ENCODE measurements around the gene MRPS33.
"Not testable (repeated sequence)": the region's sequence is repeated elsewhere in the genome, so short reads cannot be mapped to it uniquely, and the experiment has no call there.

MRPS33 gene

DNA sequence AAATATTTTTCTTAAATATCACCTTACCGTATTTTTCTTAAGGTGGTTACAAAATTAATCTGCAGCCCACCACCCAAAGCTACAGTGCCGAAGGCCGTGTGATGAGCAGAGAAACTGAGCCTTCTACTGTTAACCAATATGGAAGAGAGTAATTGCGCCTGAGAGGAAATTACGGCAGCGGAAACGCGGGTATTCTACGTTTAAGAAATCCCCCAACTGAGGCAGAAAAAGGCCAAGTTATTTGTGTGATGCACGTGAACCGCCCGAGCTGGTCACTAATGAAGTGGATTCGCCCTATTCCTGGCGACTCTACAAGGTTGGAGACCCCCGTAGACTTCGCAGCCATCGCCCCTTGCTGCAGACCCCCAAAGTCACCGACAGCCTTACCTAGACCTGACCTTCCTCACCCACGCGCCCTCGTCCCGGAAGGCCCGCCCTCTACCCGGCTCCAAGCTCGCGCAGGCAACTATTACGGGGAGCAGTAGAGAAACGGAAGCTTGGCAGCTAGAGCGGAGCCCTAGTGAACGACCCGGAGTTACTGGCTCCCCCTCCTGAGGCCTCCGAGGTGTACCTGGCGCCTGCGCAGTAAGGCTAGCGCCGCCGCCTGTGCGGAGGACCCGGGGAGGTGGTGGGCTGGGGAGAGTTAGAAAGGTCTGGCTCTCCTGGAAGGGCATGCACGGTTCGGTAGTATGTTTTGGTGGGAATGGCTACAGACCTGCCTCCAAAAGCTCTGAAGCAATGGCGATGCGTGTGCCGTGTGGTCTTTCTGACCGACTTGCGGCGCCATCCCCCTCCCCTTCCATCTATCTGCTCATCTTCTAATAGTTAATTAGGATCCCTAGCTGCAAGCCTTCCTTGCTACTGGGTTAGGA, at the start of gene MRPS33:
Gene MRPS33 (minus strand): TSS at position 429 of the 872 bp plus-strand sequence. CDS start 4,319 bp downstream, outside the sequence.
- peak; percentile 95 for DNase-seq

DNA sequence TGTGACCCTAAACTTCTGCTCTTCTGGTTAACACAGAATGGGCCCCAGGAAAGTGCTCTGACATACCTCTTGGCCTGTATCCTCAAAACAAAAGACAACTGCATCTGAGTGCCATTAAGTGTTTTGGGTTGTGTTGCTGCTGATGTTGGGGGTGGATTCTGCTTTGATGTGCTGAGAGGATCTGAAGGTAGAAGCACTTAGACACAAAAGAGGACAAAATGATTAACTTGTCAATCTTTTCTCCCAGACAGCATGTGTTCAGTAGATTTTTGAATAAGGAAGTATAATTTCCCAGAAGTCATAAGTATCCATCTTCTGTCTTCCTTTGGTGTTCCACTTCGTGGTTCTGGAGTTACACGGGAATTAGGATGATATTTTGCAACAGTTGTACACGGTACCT, 43.0 kb upstream of the MRPS33 start:
- DNase-seq, result no peak

DNA sequence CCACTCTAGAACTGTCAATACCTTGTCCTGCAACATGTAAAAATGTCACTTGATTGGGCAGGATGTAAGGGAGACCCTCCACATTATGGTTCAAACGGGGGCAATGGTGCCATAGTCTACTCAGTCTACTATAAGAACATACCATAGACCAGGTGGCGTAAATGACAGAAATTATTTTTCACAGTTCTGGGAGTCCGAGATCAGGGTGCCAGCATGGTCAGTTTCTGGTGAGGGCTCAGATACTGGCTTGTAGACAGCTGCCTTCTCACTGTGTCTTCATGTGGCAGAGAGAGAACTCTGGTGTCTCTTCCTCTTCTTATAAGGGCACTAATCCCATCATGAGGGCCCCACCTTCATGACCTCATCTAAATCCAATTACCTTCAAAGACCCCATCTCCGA, 40.4 kb upstream of the MRPS33 start:
- no peak for DNase-seq

DNA sequence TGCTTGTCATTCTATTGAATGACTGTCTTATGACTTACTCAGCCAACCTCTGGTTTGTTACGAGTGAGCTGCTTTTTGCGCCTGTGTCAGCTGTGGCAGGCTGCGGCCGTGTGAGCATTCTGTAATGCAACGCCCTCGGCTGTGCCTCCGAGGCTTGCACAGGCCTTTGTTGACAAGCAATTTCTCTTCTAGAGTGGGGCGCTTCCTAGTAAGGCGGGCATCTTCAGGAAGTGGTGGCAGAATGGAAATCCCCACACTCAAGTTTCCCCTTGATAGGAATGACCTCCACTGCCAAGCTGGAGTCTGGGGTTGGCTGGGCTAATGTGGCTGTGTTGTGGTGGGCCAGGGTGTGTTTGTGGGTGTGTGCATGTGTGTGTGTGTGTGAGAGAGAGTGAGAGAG, 38.9 kb upstream of the MRPS33 start:
- no peak for DNase-seq

DNA sequence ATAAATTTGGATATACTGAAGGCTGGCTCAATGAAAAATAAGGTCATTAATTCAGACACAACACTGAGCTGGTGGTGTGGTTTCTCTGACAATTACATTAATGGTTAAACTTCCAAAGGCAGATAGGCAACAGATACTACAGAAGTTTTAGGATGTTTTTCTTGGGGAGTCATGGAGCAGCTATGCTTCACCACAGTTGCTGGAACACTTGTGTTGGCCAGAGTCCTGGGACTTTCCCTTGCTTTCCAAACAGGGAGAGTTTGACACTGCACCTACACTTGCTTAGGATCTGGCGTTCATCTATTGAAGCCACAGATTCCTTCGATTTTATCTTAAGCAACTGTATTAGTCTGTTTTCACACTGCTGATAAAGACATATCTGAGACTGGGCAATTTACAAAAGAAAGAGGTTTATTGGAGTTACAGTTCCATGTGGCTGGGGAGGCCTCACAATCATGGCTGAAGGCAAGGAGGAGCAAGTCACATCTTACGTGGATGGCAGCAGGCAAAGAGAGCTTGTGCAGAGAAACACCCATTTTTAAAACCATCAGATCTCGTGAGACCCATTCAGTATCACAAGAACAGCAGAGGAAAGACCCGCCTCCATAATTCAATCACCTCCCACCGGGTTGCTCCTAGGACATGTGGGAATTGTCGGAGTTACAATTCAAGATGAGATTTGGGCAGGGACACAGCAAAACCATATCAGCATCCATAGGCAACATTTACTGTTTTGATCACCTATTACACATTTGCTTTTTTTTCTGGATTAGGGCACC, 31.3 kb upstream of the MRPS33 start:
- no peak for DNase-seq

DNA sequence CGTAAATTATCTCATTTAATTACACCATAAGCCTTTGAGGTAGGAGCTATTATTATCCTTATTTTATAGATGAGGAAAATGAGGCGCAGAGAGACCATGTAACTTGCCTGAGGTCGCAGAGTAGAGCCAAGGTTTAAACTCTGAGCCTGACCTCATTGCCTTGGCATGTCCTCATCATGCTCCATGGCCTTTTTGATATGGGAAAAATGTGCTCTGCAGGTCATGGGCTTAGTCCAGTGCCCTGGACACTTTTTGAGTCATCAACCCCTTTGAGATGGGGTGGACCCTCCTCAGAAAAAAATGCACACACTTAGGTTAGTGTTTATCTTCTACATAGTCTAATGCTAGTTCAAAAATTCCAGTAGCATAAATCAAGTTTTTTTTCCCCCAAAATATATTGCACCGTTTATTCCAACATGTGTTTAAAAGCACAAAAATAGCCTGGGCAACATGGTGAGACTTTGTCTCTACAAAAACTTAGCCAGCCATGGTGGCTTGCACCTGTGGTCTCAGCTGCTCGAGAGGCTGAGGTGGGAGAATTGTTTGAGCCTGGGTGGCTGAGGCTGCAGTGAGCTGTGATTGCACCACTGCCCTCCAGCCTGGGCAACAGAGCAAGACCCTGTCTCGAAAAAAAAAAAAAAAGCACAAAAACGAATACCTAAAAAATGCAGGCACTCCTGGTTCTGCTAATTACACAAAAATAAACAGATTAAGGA, 30.5 kb upstream of the MRPS33 start:
- DNase-seq, result no peak

DNA sequence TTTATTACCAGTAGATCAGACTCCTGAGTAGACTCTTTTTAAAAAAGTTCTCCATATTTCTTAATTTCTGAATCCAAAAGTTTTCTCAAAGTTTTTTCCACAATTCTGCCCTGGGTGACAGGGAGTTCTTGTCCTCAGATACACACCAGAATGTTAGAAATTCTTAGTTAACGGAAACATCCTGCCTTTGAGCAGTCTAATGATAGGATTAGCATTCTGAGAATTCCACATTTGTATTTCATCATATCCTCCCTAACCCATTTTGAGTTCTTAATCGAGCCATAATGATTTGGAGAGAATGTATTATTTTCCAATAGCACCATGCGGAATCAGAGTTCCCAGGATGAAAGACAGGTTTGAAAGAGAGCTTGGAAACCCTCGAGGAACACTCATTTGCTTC, 28.9 kb upstream of the MRPS33 start:
- no peak for DNase-seq

DNA sequence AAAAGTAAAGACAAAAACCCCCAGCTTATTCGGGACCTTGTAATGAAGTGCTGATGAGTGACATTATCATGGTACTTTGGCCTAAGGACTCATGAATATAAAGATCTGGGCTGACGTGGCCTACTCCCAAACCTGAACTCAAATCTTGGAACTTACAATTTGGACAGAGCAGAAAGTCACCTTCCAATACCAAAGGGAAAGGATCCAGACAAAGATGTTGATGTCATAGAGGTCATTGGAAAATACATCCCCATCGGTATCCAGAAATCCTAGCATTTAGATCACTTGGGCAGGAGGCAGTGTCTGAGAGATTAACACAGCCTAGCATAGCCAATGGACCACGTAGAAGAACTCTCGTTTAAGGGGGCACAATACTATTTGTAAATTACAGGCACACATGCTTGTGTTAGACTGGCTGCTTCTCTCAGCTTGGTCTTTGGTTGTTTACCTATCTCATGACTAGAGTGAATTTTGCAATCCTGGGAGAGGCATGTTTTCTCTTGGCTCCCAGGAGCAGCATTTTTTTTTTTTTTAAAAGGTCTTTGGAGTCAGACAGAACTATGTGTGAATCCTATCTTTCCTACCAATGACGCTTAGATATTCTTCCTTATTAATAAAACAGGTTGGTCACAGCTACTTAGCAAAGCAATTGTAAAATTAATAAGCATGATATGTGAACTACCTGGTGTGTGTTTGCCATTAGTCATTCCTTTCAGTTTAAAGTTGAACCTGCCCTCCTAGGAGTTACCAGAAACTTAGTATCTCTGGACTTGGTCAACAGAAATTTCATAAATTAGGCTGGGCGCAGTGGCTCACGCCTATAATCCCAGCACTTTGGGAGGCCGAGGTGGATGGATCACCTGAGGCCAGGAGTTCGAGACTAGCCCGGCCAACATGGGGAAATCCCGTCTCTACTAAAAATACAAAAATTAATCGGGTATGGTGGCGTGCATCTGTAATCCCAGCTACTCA, 27.8 kb upstream of the MRPS33 start:
- DNase-seq, result peak; percentile 55

DNA sequence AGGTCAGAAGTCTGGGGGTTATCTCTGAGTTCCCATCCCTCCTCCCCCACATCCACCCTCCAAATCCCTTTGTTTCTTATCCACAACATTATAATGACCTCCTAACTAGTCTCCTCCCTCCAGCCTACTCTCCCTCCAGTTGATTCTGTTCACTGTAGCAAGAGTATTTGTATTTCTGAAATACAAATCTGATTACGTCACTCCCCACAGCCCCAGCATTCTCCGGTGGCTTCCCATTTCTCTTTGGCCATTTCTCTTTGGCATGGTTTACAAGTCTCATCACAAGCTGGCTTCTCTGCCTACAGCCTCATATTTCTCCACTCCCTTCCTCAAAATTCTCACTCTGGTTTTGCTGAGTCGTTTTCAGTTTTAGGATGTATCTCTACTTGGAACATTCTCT, 24.6 kb upstream of the MRPS33 start:
- DNase-seq, result no peak

DNA sequence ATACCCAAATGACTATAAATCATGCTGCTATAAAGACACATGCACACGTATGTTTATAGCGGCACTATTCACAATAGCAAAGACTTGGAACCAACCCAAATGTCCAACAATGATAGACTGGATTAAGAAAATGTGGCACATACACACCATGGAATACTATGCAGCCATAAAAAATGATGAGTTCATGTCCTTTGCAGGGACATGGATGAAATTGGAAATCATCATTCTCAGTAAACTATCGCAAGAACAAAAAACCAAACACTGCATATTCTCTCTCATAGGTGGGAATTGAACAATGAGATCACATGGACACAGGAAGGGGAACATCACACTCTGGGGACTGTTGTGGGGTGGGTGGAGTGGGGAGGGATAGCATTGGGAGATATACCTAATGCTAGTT, 23.3 kb upstream of the MRPS33 start:
- not testable (repeated sequence) for DNase-seq

DNA sequence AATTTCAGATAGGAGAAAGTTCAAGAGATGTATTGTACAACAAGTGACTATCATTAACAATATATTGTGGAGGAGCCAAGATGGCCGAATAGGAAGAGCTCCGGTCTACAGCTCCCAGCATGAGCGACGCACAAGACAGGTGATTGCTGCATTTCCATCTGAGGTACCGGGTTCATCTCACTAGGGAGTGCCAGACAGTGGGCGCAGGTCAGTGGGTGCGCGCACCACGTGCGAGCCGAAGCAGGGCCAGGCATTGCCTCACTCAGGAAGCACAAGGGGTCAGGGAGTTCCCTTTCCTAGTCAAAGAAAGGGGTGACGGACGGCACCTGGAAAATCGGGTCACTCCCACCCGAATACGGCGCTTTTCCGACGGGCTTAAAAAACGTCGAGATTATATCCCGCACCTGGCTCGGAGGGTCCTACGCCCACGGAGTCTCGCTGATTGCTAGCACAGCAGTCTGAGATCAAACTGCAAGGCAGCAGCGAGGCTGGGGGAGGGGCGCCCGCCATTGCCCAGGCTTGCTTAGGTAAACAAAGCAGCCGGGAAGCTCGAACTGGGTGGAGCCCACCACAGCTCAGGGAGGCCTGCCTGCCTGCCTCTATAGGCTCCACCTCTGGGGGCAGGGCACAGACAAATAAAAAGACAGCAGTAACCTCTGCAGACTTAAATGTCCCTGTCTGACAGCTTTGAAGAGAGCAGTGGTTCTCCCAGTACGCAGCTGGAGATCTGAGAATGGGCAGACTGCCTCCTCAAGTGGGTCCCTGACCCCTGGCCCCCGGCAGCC, 18.0 kb upstream of the MRPS33 start:
- not testable (repeated sequence) for DNase-seq

DNA sequence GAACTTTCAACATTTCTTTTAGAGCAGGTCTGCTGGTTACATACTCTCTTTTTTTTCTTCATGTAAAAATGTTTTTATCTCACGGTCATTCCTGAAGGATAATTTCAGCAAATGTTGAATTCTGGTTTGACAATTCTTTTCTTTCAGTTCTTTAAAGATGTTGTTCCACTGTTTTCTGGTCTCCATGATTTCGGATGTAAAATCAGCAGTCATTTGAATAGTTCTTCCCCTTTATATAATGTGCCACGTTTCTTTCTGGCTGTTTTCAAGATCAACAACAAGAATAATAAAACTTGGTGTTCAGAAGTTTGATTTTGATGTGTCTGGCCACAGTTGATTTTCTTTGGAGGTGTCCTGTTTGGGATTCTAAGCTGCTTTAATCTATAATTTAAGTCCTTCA, 14.0 kb upstream of the MRPS33 start:
- DNase-seq, result no peak

DNA sequence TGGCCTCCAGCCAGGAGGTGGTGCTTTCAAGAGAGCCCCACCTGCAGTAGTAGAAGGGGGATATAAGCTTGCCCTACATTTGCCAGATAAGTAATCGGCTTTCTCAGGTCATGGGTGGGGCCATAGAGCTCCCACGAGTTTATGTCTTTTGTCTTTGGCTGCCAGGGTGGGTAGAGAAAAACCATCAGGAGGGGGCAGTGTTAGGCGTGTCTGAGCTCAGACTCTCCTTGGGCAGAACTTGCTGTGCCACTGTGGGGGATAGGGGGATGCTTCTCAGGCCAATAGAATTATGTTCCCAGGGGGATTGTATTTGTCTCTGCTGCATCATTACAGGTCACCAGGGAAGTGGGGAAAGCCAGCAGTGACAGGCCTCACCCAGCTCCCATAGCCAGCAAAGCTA, 12.3 kb upstream of the MRPS33 start:
- DNase-seq, result no peak

DNA sequence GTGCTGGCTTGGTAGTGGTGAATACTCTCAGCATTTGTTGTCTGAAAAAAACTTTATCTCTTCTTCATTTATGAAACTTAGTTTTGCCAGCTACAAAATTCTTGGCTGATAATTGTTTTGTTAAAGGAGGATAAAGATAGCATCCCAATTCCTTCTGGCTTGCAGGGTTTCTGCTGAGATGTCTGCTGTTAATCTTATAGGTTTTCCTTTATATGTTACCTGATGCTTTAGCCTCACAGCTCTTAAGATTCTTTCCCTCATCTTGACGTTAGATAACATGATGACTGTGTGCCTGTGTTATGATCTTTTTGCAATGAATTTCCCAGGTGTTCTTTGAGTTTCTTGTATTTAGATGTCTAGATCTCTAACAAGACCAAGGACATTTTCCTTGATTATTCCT, 9.9 kb upstream of the MRPS33 start:
- DNase-seq, result no peak

DNA sequence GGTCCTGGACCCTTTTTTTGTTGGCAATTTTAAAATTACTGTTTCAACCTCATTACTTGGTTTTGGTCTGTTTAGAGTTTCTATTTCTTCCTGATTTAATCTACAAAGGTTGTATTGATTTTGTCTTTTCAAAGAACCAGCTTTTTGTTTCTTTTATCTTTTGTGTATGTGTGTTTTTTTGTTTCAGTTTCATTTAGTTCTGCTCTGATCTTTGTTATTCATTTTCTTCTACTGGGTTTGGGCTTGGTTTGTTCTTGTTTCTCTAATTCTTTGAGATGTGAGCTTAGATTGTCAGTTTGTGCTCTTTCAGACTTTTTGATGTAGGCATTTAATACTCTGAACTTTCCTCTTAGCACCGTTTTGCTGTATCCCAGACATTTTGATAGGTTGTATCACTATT, 8.5 kb upstream of the MRPS33 start:
- DNase-seq, result no peak

DNA sequence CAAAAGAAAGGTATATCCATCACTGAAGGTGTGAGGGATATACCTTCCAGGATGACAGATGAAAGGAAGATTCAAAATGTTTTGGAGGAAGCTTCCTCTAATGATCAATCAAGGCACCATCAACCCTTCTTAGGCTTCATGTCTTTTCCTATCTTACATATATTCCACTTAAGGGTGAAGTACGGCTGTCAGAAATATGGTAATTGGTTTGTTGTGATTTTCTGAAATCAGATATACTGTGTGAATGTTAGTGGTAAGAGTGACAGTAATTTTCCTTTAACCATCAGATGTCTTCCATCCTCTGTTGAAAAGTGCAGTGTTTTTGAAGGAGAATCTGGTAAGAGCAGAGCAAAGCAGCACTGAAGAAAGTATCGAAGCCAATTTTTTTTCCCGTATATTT, 2.8 kb upstream of the MRPS33 start:
- no peak for DNase-seq

DNA sequence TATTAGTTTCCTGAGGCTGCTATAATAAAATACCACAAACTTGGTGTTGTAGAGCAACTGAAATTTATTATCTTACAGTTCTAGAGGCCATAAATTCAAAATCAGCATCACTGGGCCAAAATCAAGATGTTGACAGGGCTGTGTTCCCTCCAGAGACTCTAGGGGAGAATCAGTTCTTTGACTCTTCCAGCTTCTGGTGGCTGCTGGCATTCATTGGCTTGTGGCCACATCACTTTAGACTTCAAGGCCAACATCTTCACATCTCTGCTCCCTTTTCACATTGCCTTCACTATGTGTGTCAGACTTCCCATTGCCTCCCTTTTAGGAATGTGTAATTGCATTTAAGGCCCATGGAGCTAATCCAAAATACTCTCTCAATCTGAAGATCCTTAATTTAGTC, 1.6 kb upstream of the MRPS33 start:
- DNase-seq, result no peak

DNA sequence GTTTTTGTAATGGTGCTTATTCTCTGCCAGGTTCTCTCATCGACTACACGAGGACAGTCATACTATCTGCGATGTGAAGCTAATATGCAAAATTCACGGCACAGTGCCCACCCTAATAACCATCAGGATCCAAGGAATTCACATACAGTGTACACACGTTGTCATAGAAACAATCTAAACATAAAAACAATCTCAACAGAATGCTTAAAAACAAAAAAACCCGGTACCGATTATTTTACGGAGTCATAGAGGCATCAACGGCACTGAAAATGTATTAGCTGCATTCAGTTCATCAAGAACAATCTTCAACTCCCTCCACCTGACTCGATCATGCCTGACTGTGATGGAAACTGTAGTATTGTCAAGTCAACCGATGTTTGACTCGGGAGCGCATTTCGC, 628 bp downstream of the MRPS33 start:
- DNase-seq, result no peak

DNA sequence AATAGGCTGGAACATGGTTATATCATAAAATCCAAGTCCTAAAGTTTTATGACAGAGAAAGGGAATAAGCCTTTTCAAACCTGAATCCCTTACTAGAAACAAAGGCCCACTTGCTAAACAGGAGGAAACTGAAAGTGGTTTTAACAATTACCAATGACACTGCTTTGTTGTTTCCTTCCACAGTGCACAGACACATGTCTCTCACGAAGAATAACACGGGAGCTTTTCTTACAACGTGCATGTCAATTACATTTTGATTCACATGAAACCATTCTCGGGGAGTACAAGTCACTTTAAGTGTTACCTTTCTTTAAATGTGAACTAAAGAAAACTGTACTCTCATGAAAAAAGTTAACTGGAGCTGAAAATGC, 1.4 kb downstream of the MRPS33 start:
- no peak for DNase-seq

DNA sequence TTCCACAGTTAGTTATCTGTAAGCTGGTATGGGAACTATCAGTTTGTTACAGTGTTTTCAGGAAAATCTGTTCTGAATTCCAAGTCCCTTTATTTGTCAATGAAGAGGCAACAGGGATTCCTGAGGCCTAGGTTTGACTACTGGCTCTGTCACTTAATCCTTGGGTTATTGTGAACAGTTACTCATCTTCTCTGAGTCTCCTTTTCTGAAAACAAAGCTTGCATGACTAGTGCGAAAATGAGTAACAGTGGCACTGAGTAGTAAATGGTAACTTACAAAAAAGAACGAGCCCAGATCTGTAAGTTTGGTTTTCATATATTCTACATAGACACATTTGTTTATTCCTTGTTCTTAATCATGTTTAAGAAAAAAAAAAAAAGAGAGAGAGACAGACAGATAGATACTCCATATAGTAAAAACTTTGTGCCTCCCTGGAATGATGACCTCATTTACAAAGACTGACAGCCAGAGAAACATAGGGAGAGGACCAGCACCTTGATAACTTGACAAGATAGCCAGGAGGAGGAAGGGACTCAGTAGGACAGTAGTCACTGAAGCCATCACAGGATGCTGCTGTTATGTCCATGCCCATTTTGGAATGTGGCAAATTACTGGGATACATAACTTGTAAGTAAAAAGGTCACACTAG, 1.9 kb downstream of the MRPS33 start:
- DNase-seq, result no peak

All from DMS79 treated with DMSO at 0.1 percent for 48 hours (cell line).